H1 (cell line): ENCODE data around the gene FBLN5. TPM values are rescaled to one million over a fixed set of nuclear protein-coding genes. Genes with fewer than 3 reads are reported as not detected.

Source experiments
- EP300 ChIP-seq, 2 experiments: IDR thresholded peaks; 1 replicate in 1 of 2; 2 replicates in 1 of 2; pipeline ENCODE4 v1.6.1; 2011 to 2012; ENCODE audit warnings: low read depth in 2 of 2, low read length in 2 of 2, mild to moderate bottlenecking in 2 of 2, borderline replicate concordance in 1 of 2, inconsistent platforms in 1 of 2, moderate library complexity in 1 of 2
- GABPA ChIP-seq: IDR thresholded peaks from 2 replicates; pipeline ENCODE4 v1.6.1; 2011; ENCODE audit warnings: mild to moderate bottlenecking, low read length, moderate library complexity, borderline replicate concordance; ENCODE audit not compliant: insufficient read depth
- NRF1 ChIP-seq: IDR thresholded peaks from 2 replicates; pipeline ENCODE4 v1.6.1; 2011; ENCODE audit warnings: mild to moderate bottlenecking, low read depth, low read length, improper control_type of control experiment
- polyA plus RNA-seq, 7 experiments: library from polyadenylated mRNA; depleted of rRNA in 3 of 7; stranded (reverse) in 5 of 7; unstranded in 2 of 7; fragments of >200 nt in 5 of 7; fragments of 200-250 nt in 2 of 7; gene quantifications; 1 replicate in 5 of 7; 2 replicates in 1 of 7; 4 replicates in 1 of 7; pipeline versions ENCODE4 v1.2.1 to v1.2.3, GENCODE V29; 2011 to 2013; ENCODE audit warnings: missing spikeins in 2 of 7, mixed read lengths in 2 of 7
- total RNA-seq: library from RNA; stranded (reverse); fragmentation: NEBNext Ultra II Directional; extraction: Animal tissue kit (Norgen Biotek cat#: 25700); gene quantifications from 2 replicates; pipeline ENCODE4 v1.2.1, GENCODE V29; 2021

Gene FBLN5
- total and polyA plus RNA-seq, 2 of the 8 experiments (the other 6 are each of a cell fraction or from before 2014, with no cell fraction given), result 0.88 to 3.5 TPM

DNA sequence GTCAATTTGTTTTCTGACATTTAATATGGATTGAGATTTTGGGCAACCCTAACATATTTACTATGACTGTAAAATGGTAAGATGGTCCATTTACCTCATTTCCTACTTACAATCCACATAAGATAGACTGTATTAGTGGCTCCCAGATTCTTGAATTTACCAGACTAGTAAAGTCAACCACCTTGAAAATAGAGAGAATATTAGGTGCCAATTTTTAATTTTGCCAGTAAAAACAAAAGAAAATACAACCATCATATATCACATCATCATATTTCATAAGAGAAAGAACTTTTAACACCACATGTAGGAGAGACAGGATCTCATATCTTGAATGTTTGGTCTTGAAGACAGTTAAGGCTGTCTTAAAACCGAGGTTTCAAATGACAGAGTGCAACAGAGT is 7.7 kb upstream of the FBLN5 start (continued):
- TF ChIP-seq NRF1, result no peak
- no peak for TF ChIP-seq GABPA
- no peak for TF ChIP-seq EP300 (IDR thresholded peaks at IDR 0.05; ENCODE audit: borderline replicate concordance in 1 of 2, low read depth in 2 of 2, low read length in 2 of 2)
